ENCODE data around the gene CAMKMT. TPM values are rescaled to one million over a fixed set of nuclear protein-coding genes. Genes with fewer than 3 reads are reported as not detected.

The CAMKMT gene
- total RNA-seq, 2 donors from 2014 or later, result 3.6 to 4.6 TPM

- Histone ChIP-seq H3K4me3 (no peak overlapping the region), H3K27me3 (no peaks in the 10 kb centered on the region), H3K9me3 (no peaks in the 10 kb centered on the region), H3K4me1 (peaks cover 0 to 10% of the 10 kb centered on the region in 2 donors), H3K27ac (no peak overlapping the region), H3K36me3 (no peaks in the 10 kb centered on the region)
- TF ChIP-seq CTCF (IDR thresholded peaks at IDR 0.05), result no peak
- no peak for DNase-seq (ENCODE audit: low spot score)
Measured at GRCh38 chr2:44645937-44646336, 284.2 kb downstream of the CAMKMT start.

- H3K4me1 ChIP-seq, result no peaks in the 10 kb centered on the region
Measured at GRCh38 chr2:44649381-44649780, 287.6 kb downstream of the CAMKMT start.

GRCh38 chr2:44650796-44651195 lies 289.0 kb downstream of the CAMKMT start:
- no peaks in the 10 kb centered on the region for H3K36me3 ChIP-seq
- no peaks in the 10 kb centered on the region for H3K9me3 ChIP-seq
- H3K4me1 ChIP-seq, result no peaks in the 10 kb centered on the region
- no peak overlapping the region for H3K4me3 ChIP-seq
- no peak overlapping the region for H3K27ac ChIP-seq
- no peak for DNase-seq (ENCODE audit: low spot score)
- no peaks in the 10 kb centered on the region for H3K27me3 ChIP-seq
- no peak for TF ChIP-seq CTCF (IDR thresholded peaks at IDR 0.05)

More at GRCh38 chr2:44649381-44649780, 287.6 kb downstream of the CAMKMT start:
- H3K4me3 ChIP-seq, result no peak overlapping the region
- H3K27me3 ChIP-seq, result no peaks in the 10 kb centered on the region
- no peak for DNase-seq (ENCODE audit: low spot score)
- H3K36me3 ChIP-seq, result no peaks in the 10 kb centered on the region
- no peaks in the 10 kb centered on the region for H3K9me3 ChIP-seq
- H3K27ac ChIP-seq, result no peak overlapping the region
- TF ChIP-seq CTCF (IDR thresholded peaks at IDR 0.05), result no peak

- no peaks in the 10 kb centered on the region for H3K9me3 ChIP-seq
- H3K27me3 ChIP-seq, result no peaks in the 10 kb centered on the region
- no peak for TF ChIP-seq CTCF (IDR thresholded peaks at IDR 0.05)
- DNase-seq (ENCODE audit: low spot score), result no peak
- no peak overlapping the region for H3K4me3 ChIP-seq
- no peaks in the 10 kb centered on the region for H3K36me3 ChIP-seq
- H3K27ac ChIP-seq, result no peak overlapping the region
- H3K4me1 ChIP-seq, result no peaks in the 10 kb centered on the region
Measured at GRCh38 chr2:44651974-44652373, 290.2 kb downstream of the CAMKMT start.

GRCh38 chr2:44652701-44653100 lies 291.0 kb downstream of the CAMKMT start:
- Histone ChIP-seq H3K4me3 (no peak overlapping the region), H3K27me3 (no peaks in the 10 kb centered on the region), H3K27ac (no peak overlapping the region), H3K36me3 (no peaks in the 10 kb centered on the region), H3K9me3 (no peaks in the 10 kb centered on the region), H3K4me1 (no peaks in the 10 kb centered on the region)
- no peak for DNase-seq (ENCODE audit: low spot score)
- no peak for TF ChIP-seq CTCF (IDR thresholded peaks at IDR 0.05)

GRCh38 chr2:44655401-44655864 lies 293.7 kb downstream of the CAMKMT start:
- TF ChIP-seq CTCF (IDR thresholded peaks at IDR 0.05), result no peak
- Histone ChIP-seq H3K4me3 (no peak overlapping the region), H3K36me3 (no peaks in the 10 kb centered on the region), H3K27ac (no peak overlapping the region), H3K9me3 (no peaks in the 10 kb centered on the region), H3K27me3 (no peaks in the 10 kb centered on the region), H3K4me1 (no peaks in the 10 kb centered on the region)
- DNase-seq (ENCODE audit: low spot score), result no peak

Measured in right atrium auricular region (tissue), 2 donors.